GM12878 (cell line): ENCODE data around the gene UVSSA. TPM values are rescaled to one million over a fixed set of nuclear protein-coding genes. Genes with fewer than 3 reads are reported as not detected.

Source experiments
- ATAC-seq: fragments of 200-7000 bp; cut with Tn5 transposase; 3 replicates; pipeline ENCODE4 v1.9.1; 2020; ENCODE audit warnings: mild to moderate bottlenecking, moderate library complexity
- BruUV-seq: library from RNA; stranded (reverse); fragments of 400-500 nt; replicated peaks from 2 replicates; lab custom pipeline; 2021; lab: Mats Ljungman, UMichigan
- CTCF ChIA-PET: fragments of 300-600 bp; sonication (Branson Sonifier 250); formaldehyde crosslinking; extraction: SDS; loops from one replicate; lab custom pipeline; 2021; ENCODE audit warnings: inconsistent platforms; lab: Yijun Ruan, JAX
- POLR2A ChIA-PET: fragments of 350-600 bp; formaldehyde crosslinking; extraction: SDS; loops from one replicate; lab custom pipeline; 2021; ENCODE audit warnings: inconsistent platforms; lab: Charles Lee
- RAD21 ChIA-PET: fragments of 300-600 bp; sonication (Branson Sonifier 250); formaldehyde crosslinking; loops from one replicate; lab custom pipeline; 2023; ENCODE audit warnings: antibody characterized with exemption; ENCODE audit not compliant: unreplicated experiment; lab: Charles Lee
- SMC1A ChIA-PET: fragments of 300-600 bp; sonication (Branson Sonifier 250); formaldehyde crosslinking; loops from one replicate; lab custom pipeline; 2023; ENCODE audit not compliant: unreplicated experiment, uncharacterized antibody; lab: Charles Lee
- DNase-seq: peaks from one replicate; pipeline ENCODE4 v3.0.0-alpha.2; 2011; ENCODE audit warnings: low read depth, low spot score
- FAIRE-seq: peaks from 3 replicates; lab custom pipeline; 2011; peaks lifted over from hg19 to GRCh38; lab: Jason Lieb, UNC
- H2AFZ ChIP-seq: 2 replicates; pipeline ENCODE4 v1.6.0; 2011; ENCODE audit warnings: low read depth, low read length, control low read depth; ENCODE audit not compliant: control insufficient read depth
- H3K27ac ChIP-seq: 2 replicates; pipeline ENCODE4 v1.5.1; 2011; ENCODE audit warnings: control low read depth; ENCODE audit not compliant: control insufficient read depth, insufficient read depth
- H3K27me3 ChIP-seq, 2 experiments: replicated peaks in 1 of 2; 2 replicates each; pipeline versions ENCODE4 v1.6.0 to v1.6.1; 2011; ENCODE audit warnings: low read length in 1 of 2; ENCODE audit not compliant: control insufficient read depth in 2 of 2, insufficient read depth in 2 of 2
- H3K36me3 ChIP-seq, 2 experiments: 2 replicates each; pipeline ENCODE4 v1.5.1; 2011; ENCODE audit warnings: low read length in 1 of 2; ENCODE audit not compliant: control insufficient read depth in 2 of 2, insufficient read depth in 2 of 2
- H3K4me1 ChIP-seq: 2 replicates; pipeline ENCODE4 v1.6.1; 2011; ENCODE audit warnings: mild to moderate bottlenecking, low read length, moderate library complexity, mixed read lengths; ENCODE audit not compliant: control insufficient read depth, insufficient read depth
- H3K4me2 ChIP-seq: 2 replicates; pipeline ENCODE4 v1.6.0; 2011; ENCODE audit warnings: control low read depth; ENCODE audit not compliant: control insufficient read depth, insufficient read depth
- H3K4me3 ChIP-seq: fragments of 200-600 bp; sonication (generic); 2 replicates; pipeline ENCODE4 v1.5.1; 2016
- H3K79me2 ChIP-seq: 2 replicates; pipeline ENCODE4 v1.6.0; 2011; ENCODE audit warnings: low read length; ENCODE audit not compliant: control insufficient read depth, insufficient read depth
- H3K9ac ChIP-seq: 2 replicates; pipeline ENCODE4 v1.8.0; 2011; ENCODE audit warnings: low read length, control low read depth, mixed read lengths; ENCODE audit not compliant: control insufficient read depth, insufficient read depth
- H3K9me3 ChIP-seq: replicated peaks from 3 replicates; pipeline ENCODE4 v1.5.1; 2011; ENCODE audit warnings: mild to moderate bottlenecking, low read length; ENCODE audit not compliant: control insufficient read depth, insufficient read depth
- H4K20me1 ChIP-seq: 2 replicates; pipeline ENCODE4 v1.6.0; 2011; ENCODE audit not compliant: control insufficient read depth, insufficient read depth
- BACH1 ChIP-seq: fragments of 450-650 bp; IDR thresholded peaks from 2 replicates; pipeline ENCODE4 v1.6.1; 2017; ENCODE audit warnings: mild to moderate bottlenecking, borderline replicate concordance
- CBX5 ChIP-seq: sonication (generic); IDR thresholded peaks from 2 replicates; pipeline ENCODE4 v1.6.1; 2016; ENCODE audit warnings: low read depth, moderate library complexity, mild to moderate bottlenecking, inconsistent platforms
- HCFC1 ChIP-seq: fragments of 150-350 bp; IDR thresholded peaks from 2 replicates; pipeline ENCODE4 v1.6.1; 2014; ENCODE audit warnings: low read length
- KDM1A ChIP-seq: fragments of 200-600 bp; sonication (generic); IDR thresholded peaks from 2 replicates; pipeline ENCODE4 v1.6.1; 2016; ENCODE audit warnings: borderline replicate concordance
- KLF5 ChIP-seq: fragments of 450-650 bp; IDR thresholded peaks from 2 replicates; pipeline ENCODE4 v1.6.1; 2014; ENCODE audit warnings: mild to moderate bottlenecking; ENCODE audit not compliant: partially characterized antibody
- NKRF ChIP-seq: fragments of 450-650 bp; conservative IDR thresholded peaks from 2 replicates; pipeline ENCODE4 v1.6.1; 2017; ENCODE audit warnings: mild to moderate bottlenecking, moderate library complexity
- SIN3A ChIP-seq: IDR thresholded peaks from 2 replicates; pipeline ENCODE4 v1.6.1; 2012; ENCODE audit warnings: low read depth, low read length, improper control_type of control experiment
- SREBF1 ChIP-seq: IDR thresholded peaks from 2 replicates; pipeline ENCODE4 v1.6.1; 2012; ENCODE audit warnings: mild to moderate bottlenecking, low read length
- ZNF24 ChIP-seq: fragments of 450-650 bp; IDR thresholded peaks from 2 replicates; pipeline ENCODE4 v1.6.1; 2017; ENCODE audit warnings: antibody characterized with exemption, mild to moderate bottlenecking
- ZNF384 ChIP-seq: IDR thresholded peaks from 2 replicates; pipeline ENCODE4 v1.6.1; 2012; ENCODE audit warnings: low read depth, mild to moderate bottlenecking, low read length, improper control_type of control experiment, borderline replicate concordance
- WGBS: methylation state at CpG from one replicate; pipeline ENCODE4 v1.1.6; 2016; ENCODE audit warnings: low lambda C conversion rate; ENCODE audit not compliant: insufficient replicate concordance, insufficient coverage; ENCODE audit errors: missing lambda C conversion rate; 5-methylcytosine and 5-hydroxymethylcytosine counted together
- in situ Hi-C: fragments of 300-500 bp; cut with MboI; formaldehyde crosslinking; loops from 9 replicates; pipeline ENCODE4 v1.14.3; 2018; ENCODE audit warnings: mixed read lengths
- intact Hi-C: fragments of 100-400 bp; cut with micrococcal nuclease; formaldehyde crosslinking; loops from one replicate; pipeline ENCODE4 v1.14.2; 2022; ENCODE audit not compliant: unreplicated experiment
- polyA plus RNA-seq, 11 experiments: library from polyadenylated mRNA; depleted of rRNA in 4 of 11; unstranded in 6 of 11; stranded (reverse) in 5 of 11; fragments of >200 nt; fragmentation: Nextera tagmentation in 4 of 11; fragmentation: Illumina TruSeq in 1 of 11; extraction: Ambion mirVana in 4 of 11; extraction: Trizol in 1 of 11; gene quantifications; 1 replicate in 1 of 11; 2 replicates in 10 of 11; pipeline versions ENCODE4 v1.2.1 to v1.2.3, GENCODE V29; 2011 to 2016; ENCODE audit warnings: inconsistent platforms in 2 of 11, missing spikeins in 2 of 11, low read depth in 1 of 11
- total RNA-seq, 4 experiments: library from RNA; depleted of rRNA in 3 of 4; stranded (reverse); fragments of >200 nt in 3 of 4; fragmentation: Illumina TruSeq in 1 of 4; extraction: Trizol in 1 of 4; gene quantifications; 2 replicates each; pipeline versions ENCODE4 v1.2.1 to v1.2.3, GENCODE V29; 2013 to 2021
- TF ChIP-seq, protein P1 (sequence below): IDR thresholded peaks from 2 replicates; pipeline ENCODE4 v1.6.1; 2012; ENCODE audit warnings: low read length, inconsistent platforms

Gene UVSSA
- total and polyA plus RNA-seq, 10 of the 15 experiments (the other 5 are each of a cell fraction or from before 2014, with no cell fraction given), result 0.34 to 16.8 (median 3.6) TPM

- H3K4me3 ChIP-seq, result no peak overlapping the region
- RAD21 ChIA-PET, result no interaction called here
- H3K9me3 ChIP-seq, result no peaks in the 10 kb centered on the region
- H3K27me3 ChIP-seq, result no peaks in the 10 kb centered on the region
- WGBS, result 94% methylated on average over 23 of the region's 29 CpGs
- H3K9ac ChIP-seq, result no peak overlapping the region
- POLR2A ChIA-PET, result no interaction called here
- no peaks in the 10 kb centered on the region for H4K20me1 ChIP-seq
- intact Hi-C loops (no loop called here), in situ Hi-C loops (no loop called here)
- FAIRE-seq (no peak), ATAC-seq (no peak), DNase-seq (no peak)
- no peak for TF ChIP-seq NKRF
- no peak for TF ChIP-seq KDM1A
- TF ChIP-seq, protein P1, sequence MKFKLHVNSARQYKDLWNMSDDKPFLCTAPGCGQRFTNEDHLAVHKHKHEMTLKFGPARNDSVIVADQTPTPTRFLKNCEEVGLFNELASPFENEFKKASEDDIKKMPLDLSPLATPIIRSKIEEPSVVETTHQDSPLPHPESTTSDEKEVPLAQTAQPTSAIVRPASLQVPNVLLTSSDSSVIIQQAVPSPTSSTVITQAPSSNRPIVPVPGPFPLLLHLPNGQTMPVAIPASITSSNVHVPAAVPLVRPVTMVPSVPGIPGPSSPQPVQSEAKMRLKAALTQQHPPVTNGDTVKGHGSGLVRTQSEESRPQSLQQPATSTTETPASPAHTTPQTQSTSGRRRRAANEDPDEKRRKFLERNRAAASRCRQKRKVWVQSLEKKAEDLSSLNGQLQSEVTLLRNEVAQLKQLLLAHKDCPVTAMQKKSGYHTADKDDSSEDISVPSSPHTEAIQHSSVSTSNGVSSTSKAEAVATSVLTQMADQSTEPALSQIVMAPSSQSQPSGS, result no peak
- TF ChIP-seq KLF5, result no peak
- TF ChIP-seq SIN3A, result no peak
- TF ChIP-seq BACH1, result no peak
- no peak for TF ChIP-seq ZNF384
- no peak for TF ChIP-seq ZNF24
- TF ChIP-seq SREBF1, result no peak
- TF ChIP-seq HCFC1, result no peak
- no peak for TF ChIP-seq CBX5
- CTCF ChIA-PET, result no interaction called here
- no peaks in the 10 kb centered on the region for H3K4me1 ChIP-seq
- H3K27ac ChIP-seq, result no peak overlapping the region
- H3K79me2 ChIP-seq, result no peaks in the 10 kb centered on the region
- no peaks in the 10 kb centered on the region; a peak in 2 of 4 replicates for H3K36me3 ChIP-seq
- SMC1A ChIA-PET, result no interaction called here
- no TSS peak for BruUV-seq
- no peak overlapping the region for H2AFZ ChIP-seq
- H3K4me2 ChIP-seq, result no peak overlapping the region
Observed at GRCh38 chr4:1370321-1371124, 23.5 kb downstream of the UVSSA start.
